Stimulated activated CD4-positive, alpha-beta T cell treated with anti-CD3 and anti-CD28 coated beads, Interleukin-15, amount 100 ng/mL, for 24 hours (primary cell): ENCODE results near the gene NIBAN1.
"Not testable (repeated sequence)": the region's sequence is repeated elsewhere in the genome, so short reads cannot be mapped to it uniquely, and the experiment has no call there.

Source experiments
- DNase-seq: peaks from one replicate; pipeline ENCODE4 v3.0.0-alpha.2; 2020

NIBAN1 gene, protein sequence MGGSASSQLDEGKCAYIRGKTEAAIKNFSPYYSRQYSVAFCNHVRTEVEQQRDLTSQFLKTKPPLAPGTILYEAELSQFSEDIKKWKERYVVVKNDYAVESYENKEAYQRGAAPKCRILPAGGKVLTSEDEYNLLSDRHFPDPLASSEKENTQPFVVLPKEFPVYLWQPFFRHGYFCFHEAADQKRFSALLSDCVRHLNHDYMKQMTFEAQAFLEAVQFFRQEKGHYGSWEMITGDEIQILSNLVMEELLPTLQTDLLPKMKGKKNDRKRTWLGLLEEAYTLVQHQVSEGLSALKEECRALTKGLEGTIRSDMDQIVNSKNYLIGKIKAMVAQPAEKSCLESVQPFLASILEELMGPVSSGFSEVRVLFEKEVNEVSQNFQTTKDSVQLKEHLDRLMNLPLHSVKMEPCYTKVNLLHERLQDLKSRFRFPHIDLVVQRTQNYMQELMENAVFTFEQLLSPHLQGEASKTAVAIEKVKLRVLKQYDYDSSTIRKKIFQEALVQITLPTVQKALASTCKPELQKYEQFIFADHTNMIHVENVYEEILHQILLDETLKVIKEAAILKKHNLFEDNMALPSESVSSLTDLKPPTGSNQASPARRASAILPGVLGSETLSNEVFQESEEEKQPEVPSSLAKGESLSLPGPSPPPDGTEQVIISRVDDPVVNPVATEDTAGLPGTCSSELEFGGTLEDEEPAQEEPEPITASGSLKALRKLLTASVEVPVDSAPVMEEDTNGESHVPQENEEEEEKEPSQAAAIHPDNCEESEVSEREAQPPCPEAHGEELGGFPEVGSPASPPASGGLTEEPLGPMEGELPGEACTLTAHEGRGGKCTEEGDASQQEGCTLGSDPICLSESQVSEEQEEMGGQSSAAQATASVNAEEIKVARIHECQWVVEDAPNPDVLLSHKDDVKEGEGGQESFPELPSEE

GRCh38 chr1:184974056-184974836 lies at the start of gene NIBAN1:
NIBAN1 (minus strand) TSS chr1:184974508; CDS start chr1:184974356, 152 bp downstream.
- DNase-seq: peak; percentile 74

DNA sequence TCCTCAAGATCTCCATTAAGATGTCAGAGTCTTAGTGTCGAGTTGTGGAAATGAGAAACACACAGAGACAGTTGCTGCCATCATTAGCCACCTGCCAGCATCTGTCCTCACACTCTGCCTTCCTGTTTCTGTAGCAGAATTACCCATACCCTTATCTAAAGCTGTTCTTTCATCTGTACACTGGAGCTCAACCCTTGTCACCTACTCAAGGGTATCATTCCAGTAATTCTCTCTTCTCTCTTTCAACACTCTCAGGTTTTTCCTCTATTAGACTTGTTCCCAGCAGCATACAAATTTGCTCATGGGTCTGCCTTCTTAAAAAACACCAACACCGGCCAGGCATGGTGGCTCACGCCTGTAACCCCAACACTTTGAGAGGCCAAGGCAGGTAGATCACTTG lies 43.7 kb upstream of the NIBAN1 start:
- DNase-seq: no peak

DNA sequence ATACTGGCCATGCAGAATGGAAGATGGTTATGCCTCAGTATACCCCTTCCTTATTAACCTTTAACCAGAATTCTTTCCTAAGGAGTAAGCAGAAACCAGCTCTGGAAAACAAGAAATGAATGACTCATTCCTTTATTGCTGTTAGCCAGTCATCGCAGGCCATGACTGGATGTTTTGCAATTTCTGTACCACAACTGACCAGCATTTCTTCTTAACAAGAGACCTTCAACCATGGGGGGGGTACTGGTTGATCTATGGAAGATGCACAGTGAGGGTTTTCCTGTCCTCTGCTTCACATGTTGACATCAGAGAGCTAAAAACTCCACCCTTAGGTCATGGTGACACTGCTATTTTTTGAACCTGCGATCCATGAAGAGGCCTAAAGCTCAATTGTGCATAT lies 43.0 kb upstream of the NIBAN1 start:
- DNase-seq: no peak

DNA sequence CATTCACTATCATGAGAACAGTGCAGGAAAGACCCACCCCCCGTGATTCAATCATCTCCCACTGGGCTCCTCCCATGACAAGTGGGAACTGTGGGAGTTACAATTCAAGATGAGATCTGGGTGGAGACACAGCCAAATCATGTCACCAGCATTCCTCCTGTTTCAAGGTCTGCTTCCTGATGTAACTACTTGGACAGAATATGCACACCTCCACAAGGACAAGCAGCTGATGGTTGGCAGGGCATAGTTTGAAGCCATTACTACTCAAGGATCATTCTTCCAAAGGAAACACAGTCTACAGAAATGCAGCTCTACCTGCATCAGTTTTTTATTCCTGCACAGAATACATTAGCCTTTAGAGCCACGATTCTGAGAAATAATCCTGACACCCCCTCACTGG lies 42.6 kb upstream of the NIBAN1 start:
- no peak for DNase-seq

- DNase-seq: no peak
Measured at GRCh38 chr1:185015631-185016030, 41.3 kb upstream of the NIBAN1 start.

DNA sequence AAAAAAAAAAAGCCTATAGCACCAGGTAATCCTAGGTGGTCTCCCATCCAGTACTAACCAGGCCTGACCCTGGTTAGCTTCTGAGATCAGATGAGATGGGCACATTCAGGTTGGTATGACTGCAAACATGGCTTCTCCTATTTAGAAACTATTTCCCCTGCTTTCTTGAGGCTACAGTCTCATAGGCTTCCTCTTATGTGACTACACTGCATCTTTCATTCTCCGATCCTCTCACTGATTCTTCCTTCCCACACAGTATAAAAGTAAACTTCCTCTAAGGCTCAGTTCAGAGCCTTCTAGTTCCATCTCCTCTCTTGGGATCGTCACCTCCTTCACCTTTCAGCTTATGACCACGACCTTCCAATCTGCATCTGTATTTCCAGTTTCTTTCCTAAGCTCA lies 40.6 kb upstream of the NIBAN1 start:
- no peak for DNase-seq

- no peak for DNase-seq
Measured at GRCh38 chr1:185010361-185010760, 36.1 kb upstream of the NIBAN1 start.

DNA sequence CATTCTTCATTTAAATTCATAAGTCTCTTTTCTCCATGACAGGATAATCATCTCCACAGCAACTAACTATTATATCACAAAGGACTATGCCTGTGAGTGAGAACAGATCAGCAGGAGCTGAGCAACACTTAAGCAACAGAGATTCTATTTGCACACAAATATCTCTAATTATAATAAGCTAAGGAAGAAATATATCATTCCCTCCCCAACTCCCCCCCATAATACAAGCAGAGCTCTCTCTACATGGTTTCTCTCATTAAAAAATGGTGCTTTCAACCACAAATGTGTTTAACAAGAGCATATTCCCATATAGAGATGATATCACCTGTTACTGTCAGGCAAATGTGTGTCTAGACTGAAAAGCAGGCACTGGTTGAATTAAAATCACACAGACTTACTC lies 34.5 kb upstream of the NIBAN1 start:
- DNase-seq: no peak

DNA sequence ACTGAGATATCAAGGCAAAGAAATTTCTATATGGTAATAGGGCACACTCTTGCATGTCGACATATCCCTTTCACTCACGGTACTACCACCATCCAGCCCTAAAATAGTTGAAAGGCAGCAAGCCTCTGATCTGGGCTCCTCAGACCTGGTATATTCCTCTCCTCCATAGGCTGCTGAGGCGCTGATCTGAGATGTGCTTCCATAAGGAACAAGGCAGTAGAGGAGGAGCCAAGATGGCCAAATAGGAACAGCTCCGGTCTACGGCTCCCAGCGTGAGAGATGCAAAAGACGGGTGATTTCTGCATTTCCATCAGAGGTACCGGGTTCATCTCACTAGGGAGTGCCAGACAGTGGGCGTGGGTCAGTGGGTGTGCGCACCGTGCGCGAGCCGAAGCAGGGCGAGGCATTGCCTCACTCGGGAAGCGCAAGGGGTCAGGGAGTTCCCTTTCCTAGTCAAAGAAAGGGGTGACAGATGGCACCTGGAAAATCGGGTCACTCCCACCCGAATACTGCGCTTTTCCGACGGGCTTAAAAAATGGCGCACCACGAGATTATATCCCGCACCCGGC lies 27.1 kb upstream of the NIBAN1 start:
- DNase-seq: not testable (repeated sequence)

DNA sequence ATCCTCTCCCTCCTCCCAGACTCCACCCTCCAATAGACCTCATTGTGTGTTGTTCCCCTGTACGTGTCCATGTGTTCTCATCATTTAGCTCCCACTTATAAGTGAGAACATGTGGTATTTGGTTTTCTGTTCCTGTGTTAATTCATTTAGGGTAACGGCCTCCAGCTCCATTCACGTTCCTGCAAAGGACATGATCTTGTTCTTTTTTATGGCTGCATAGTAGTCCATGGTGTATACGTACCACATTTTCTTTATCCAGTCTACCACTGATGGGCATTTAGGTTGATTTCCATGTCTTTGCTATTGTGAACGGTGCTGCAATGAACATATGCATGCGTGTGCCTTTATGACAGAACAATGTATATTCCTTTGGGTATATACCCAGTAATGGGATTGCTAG lies 25.7 kb upstream of the NIBAN1 start:
- DNase-seq: not testable (repeated sequence)

GRCh38 chr1:184994301-184994700 lies 20.0 kb upstream of the NIBAN1 start:
- DNase-seq: no peak

DNA sequence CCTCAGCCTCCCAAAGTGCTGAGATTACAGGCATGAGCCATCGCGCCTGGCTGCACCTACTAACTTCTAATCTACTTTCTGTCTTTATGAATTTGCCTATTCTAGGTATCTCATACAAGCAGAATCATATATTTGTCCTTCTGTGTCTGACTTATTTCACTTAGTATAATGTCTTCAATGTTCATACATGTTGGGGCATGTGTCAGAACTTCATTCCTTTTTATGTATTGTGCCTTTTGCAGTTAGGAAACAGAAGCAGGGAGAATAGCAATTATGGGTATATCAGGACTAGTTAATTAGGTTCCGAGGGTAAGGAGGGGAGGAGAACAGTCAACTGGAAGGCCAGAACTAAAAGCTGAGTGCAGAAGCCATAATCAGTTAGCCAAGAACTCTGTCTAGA lies 18.0 kb upstream of the NIBAN1 start:
- DNase-seq: no peak

- DNase-seq: no peak
Measured at GRCh38 chr1:184990204-184990603, 15.9 kb upstream of the NIBAN1 start.

- no peak for DNase-seq
Measured at GRCh38 chr1:184988506-184988905, 14.2 kb upstream of the NIBAN1 start.

DNA sequence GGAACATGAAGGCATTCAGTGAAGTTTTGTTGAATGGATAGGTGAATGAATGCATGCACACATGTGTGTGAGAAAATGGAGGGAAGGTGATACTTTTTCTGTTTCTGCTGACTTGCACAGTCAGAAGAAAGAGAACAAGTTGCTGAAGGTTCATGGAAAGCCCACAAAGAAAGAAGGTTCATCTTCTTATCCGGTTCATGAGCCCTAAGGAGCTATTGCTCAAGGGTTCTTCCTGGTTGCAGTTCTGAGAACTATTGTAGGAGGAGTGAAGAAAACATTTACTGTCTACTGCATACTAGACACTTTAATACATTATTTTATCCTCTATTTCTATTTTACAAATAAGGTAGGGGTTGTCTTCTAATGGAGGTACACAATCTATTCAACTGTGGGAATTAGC lies 13.4 kb upstream of the NIBAN1 start:
- DNase-seq: no peak

GRCh38 chr1:184986250-184986649 lies 11.9 kb upstream of the NIBAN1 start:
- DNase-seq: no peak

DNA sequence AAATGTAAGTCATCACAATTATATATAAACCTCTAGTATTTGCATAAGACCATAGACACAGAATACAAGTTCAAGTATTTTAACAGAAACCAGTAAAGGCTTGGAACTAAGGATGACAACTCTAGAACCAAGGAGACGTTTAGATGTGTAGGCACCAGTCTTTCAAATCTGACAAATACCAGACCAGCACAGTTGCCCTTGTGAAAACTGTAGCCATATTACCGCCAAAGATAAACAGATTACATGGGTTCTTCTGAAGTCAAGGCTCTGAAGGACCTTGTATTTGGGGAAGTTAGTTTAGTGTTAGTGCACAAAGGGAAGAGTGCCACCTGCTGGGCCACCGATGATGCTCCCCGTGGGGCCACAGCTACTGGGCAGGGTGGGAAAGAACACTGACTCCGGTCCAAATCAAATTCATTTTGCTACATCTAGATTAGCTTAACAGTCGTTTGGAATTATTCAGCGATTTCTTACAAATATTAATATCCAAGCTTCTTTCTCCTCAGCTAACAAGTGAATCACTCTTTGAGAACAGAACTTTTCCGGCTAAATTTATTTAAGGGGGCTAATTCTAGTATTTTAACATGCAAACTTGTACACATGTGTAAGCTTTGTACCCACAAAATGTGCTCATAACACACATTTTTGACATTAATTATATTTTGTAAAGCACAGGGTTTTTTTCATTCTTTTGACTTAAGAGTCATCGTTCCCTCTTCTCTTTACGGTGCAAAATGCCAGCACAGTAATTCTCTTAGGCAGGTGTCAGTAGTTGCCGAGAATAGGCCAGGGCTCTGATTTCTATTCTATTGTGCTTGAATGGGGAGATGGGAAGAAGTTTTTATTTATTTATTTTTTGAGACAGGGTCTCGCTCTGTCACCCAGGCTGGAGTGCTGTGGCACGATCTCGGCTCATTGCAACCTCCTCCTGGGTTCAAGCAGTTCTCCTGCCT lies 8.0 kb upstream of the NIBAN1 start:
- peak; percentile 81 for DNase-seq

DNA sequence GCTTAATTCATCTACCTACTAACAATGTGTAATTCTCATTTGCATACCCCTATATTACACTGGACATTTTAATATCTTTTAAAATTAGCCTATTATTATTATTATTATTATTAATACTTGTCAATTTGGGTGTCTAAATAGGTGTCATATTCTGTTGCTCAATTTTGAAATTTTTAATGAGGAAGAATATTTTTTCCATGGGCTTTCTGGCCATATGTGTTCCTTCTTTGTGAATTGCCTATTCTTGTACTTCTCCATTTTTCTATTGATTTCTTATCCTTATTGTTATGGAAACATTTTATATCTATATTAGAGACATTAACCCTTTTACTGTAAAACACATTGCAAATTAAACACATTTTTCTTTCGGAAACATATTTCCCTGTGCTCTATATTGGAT lies 6.4 kb upstream of the NIBAN1 start:
- DNase-seq: no peak

DNA sequence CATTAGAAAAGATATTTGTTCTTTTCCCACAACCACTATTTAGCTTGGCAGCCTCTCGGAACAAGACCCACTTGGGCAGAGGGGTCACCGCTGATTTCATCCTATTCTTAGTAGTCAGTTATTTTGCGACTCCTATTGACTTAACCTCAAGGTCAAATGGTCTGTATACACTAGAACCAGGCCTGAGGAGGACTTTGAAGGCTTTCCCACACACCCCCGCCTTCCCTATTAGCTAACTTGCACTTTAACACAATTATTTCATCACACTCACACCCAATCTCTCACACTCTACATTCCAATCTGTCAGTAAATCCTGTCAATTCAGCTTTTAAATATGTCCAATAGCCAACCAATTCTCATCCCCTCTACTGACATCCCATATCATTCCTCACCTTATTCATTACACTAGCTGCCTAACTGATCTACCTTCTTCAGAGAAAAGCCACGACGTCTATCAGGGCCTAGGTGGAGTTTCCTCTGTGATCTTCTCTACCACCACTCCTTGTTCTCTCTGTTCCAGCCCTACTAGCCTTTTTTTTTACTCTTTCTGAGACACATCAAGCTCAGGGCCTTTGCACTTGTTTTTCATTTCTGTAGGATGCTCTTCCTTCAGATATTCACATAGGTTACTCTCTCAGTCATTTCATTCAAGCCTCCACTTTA lies 1.0 kb upstream of the NIBAN1 start:
- no peak for DNase-seq

DNA sequence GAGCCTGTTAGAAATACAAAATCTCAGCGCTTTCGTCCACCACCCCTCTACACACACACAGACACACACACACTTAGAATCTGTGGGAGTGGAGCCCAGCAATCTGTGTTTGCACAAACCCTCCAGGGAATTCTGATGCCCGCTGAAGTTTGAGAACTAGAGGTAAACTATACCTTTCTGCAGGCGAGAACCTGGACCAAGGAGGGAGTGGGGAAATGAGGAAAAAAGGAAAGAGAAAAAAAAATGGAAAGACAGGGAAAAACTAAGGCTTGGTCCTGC lies 468 bp upstream of the NIBAN1 start:
- no peak for DNase-seq
